ENCODE results near the gene PHLDA3.

DNA sequence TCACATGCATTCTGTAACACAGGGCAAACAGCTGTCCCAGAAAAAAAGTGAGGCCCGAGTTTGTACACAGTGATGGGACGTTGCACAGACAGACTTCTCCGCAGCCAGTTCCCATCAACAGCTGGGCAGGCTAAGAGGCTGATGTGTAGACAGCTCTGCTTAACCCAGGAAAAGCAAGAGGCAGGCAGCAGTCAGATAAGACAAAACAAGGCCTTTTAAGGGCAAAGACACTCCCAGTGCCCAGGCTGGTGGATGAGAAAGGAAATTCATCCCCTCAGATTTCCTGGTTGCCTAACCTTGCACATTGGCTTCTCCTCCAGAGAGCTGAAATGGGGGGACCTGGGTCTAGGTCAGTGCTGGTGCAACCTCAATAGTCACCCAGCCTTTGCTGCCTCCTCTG is 17.2 kb upstream of the PHLDA3 start:
- TF ChIP-seq, protein P1, sequence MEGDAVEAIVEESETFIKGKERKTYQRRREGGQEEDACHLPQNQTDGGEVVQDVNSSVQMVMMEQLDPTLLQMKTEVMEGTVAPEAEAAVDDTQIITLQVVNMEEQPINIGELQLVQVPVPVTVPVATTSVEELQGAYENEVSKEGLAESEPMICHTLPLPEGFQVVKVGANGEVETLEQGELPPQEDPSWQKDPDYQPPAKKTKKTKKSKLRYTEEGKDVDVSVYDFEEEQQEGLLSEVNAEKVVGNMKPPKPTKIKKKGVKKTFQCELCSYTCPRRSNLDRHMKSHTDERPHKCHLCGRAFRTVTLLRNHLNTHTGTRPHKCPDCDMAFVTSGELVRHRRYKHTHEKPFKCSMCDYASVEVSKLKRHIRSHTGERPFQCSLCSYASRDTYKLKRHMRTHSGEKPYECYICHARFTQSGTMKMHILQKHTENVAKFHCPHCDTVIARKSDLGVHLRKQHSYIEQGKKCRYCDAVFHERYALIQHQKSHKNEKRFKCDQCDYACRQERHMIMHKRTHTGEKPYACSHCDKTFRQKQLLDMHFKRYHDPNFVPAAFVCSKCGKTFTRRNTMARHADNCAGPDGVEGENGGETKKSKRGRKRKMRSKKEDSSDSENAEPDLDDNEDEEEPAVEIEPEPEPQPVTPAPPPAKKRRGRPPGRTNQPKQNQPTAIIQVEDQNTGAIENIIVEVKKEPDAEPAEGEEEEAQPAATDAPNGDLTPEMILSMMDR (IDR thresholded peaks at IDR 0.05; ENCODE audit: poor library complexity, severe bottlenecking) = no peak
- TF ChIP-seq EZH2 (IDR thresholded peaks at IDR 0.05; ENCODE audit: borderline replicate concordance, insufficient read depth, low read length, poor library complexity, severe bottlenecking) (no peak), POLR2AphosphoS5 (IDR thresholded peaks at IDR 0.05) (no peak), EP300 (conservative IDR thresholded peaks at IDR 0.05; ENCODE audit: poor library complexity, severe bottlenecking) (no peak), RAD21 (conservative IDR thresholded peaks at IDR 0.05) (no peak), MXI1 (conservative IDR thresholded peaks at IDR 0.05; ENCODE audit: poor library complexity, severe bottlenecking) (no peak)
